OCI-LY1 (cell line): ENCODE data around the gene GOT1.

Experiments used
- EZH2 ChIP-seq: fragments of 200-600 bp; sonication (generic), shearing (Covaris generic); IDR thresholded peaks from 2 replicates; pipeline ENCODE4 v1.8.0; 2017; ENCODE audit warnings: borderline replicate concordance, mixed run types, mild to moderate bottlenecking, antibody characterized with exemption, low read length, moderate library complexity, mixed read lengths
- TF ChIP-seq, protein P1 (sequence below): fragments of 200-600 bp; sonication (generic), shearing (Covaris generic); IDR thresholded peaks from 2 replicates; pipeline ENCODE4 v1.5.1; 2017; ENCODE audit warnings: mild to moderate bottlenecking, antibody characterized with exemption, low read length, moderate library complexity, mixed read lengths

DNA sequence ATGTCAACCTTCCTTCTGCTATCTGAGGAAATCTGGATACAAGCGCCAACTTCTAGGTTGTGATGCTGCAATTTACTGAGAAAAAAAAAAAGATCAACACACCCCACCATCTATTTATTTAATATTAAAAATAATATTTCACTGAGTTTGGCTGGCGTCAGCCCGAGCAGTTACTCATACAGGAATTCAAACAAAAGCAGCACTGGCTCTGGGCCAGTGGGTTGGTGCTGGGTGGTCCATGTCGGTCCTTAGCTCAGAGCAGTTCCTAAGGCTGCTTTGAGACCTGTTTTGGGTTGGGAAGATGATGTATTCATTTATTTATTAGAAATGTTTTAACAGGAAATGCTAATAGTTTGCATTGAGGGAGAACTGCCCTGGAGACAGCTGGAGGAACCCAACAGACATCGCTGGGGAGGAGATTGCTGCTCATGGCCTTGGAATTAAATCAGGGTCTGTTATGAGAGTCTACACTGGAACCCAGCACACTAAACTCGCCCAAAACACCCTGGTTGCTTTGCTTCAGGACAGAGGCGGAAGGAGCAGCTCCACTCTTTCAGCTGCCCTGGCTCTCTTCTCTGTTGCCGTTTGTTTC, 36.3 kb upstream of the GOT1 start:
- TF ChIP-seq, protein P1, sequence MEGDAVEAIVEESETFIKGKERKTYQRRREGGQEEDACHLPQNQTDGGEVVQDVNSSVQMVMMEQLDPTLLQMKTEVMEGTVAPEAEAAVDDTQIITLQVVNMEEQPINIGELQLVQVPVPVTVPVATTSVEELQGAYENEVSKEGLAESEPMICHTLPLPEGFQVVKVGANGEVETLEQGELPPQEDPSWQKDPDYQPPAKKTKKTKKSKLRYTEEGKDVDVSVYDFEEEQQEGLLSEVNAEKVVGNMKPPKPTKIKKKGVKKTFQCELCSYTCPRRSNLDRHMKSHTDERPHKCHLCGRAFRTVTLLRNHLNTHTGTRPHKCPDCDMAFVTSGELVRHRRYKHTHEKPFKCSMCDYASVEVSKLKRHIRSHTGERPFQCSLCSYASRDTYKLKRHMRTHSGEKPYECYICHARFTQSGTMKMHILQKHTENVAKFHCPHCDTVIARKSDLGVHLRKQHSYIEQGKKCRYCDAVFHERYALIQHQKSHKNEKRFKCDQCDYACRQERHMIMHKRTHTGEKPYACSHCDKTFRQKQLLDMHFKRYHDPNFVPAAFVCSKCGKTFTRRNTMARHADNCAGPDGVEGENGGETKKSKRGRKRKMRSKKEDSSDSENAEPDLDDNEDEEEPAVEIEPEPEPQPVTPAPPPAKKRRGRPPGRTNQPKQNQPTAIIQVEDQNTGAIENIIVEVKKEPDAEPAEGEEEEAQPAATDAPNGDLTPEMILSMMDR, result no peak
- no peak for TF ChIP-seq EZH2
